ENCODE measurements around the gene DOK3.

GRCh38 chr5:177520916-177521513 is 11.4 kb upstream of the DOK3 start:
- TF ChIP-seq NFYB (CRISPR knock-in tag; IDR thresholded peaks at IDR 0.05) (no peak), ATF2 (CRISPR knock-in tag; IDR thresholded peaks at IDR 0.05) (no peak), ELF1 (CRISPR knock-in tag; IDR thresholded peaks at IDR 0.05) (no peak), CTCF (CRISPR knock-in tag; IDR thresholded peaks at IDR 0.05) (0 out of 2 replicates have a peak, but pooled peaks have one; percentile 18), ZSCAN29 (CRISPR knock-in tag; conservative IDR thresholded peaks at IDR 0.05) (no peak), KLF9 (CRISPR knock-in tag; IDR thresholded peaks at IDR 0.05; ENCODE audit: low read depth) (no peak), TCF12 (IDR thresholded peaks at IDR 0.05) (no peak), TCF12 (CRISPR knock-in tag; IDR thresholded peaks at IDR 0.05) (no peak), ZBTB7A (CRISPR knock-in tag; IDR thresholded peaks at IDR 0.05) (no peak)
